Gastrocnemius medialis (tissue), 4 donors: ENCODE data around the gene ARMH1.

ENCODE experiments used
- POLR2A ChIP-seq, 2 donors: fragments of 450-650 bp; IDR thresholded peaks; one replicate each; pipeline ENCODE4 v1.6.1; 2017; ENCODE audit warnings: antibody characterized with exemption in 2 of 2, mild to moderate bottlenecking in 2 of 2, moderate library complexity in 2 of 2
- TF ChIP-seq, protein P1 (sequence below), 5 experiments: fragments of 450-650 bp in 3 of 5; fragments of 200-600 bp in 2 of 5; sonication (generic) in 2 of 5; IDR thresholded peaks in 4 of 5; conservative IDR thresholded peaks in 1 of 5; 1 replicate in 4 of 5; 2 replicates in 1 of 5; pipeline ENCODE4 v1.5.1; 2016 to 2019; ENCODE audit warnings: antibody characterized with exemption in 5 of 5, mild to moderate bottlenecking in 3 of 5, moderate library complexity in 3 of 5

DNA sequence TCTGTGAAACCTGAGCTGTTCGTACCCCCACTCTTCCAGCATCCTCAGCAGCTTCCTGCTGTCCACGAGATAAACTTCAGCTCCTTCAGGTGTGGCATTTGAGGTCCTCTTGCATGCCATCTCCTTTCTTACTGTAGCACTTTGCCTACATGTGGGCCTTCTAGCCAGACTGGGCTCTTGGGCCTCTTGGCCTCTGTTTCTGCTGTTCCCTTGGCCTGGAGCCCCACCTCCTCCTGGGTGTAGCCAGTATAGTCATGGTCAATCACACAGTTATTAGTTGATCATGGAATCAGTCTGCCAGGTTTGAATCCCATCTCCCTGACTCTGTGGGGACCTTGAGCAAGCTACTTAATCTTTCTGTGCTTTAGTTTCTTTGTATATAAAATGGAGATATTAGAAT, 26.6 kb upstream of the ARMH1 start:
- TF ChIP-seq POLR2A (IDR thresholded peaks at IDR 0.05) = no peak
- TF ChIP-seq, protein P1, sequence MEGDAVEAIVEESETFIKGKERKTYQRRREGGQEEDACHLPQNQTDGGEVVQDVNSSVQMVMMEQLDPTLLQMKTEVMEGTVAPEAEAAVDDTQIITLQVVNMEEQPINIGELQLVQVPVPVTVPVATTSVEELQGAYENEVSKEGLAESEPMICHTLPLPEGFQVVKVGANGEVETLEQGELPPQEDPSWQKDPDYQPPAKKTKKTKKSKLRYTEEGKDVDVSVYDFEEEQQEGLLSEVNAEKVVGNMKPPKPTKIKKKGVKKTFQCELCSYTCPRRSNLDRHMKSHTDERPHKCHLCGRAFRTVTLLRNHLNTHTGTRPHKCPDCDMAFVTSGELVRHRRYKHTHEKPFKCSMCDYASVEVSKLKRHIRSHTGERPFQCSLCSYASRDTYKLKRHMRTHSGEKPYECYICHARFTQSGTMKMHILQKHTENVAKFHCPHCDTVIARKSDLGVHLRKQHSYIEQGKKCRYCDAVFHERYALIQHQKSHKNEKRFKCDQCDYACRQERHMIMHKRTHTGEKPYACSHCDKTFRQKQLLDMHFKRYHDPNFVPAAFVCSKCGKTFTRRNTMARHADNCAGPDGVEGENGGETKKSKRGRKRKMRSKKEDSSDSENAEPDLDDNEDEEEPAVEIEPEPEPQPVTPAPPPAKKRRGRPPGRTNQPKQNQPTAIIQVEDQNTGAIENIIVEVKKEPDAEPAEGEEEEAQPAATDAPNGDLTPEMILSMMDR (IDR thresholded peaks at IDR 0.05 in 4 of 5, conservative IDR thresholded peaks at IDR 0.05 in 1 of 5) = no peak
